HG03469 (cell line): ENCODE measurements around the gene CLDN6.

Experiments
- ATAC-seq: cut with Tn5 transposase; IDR thresholded peaks from one replicate; pipeline ENCODE4 v1.9.1; 2021; ENCODE audit warnings: mild to moderate bottlenecking, moderate library complexity, moderate number of reproducible peaks; ENCODE audit not compliant: unreplicated experiment

The CLDN6 gene

GRCh38 chr16:3029491-3030221, 11.7 kb upstream of the CLDN6 start:
- no peak for ATAC-seq

GRCh38 chr16:3028716-3029319, 10.8 kb upstream of the CLDN6 start:
- ATAC-seq: no peak

- ATAC-seq: no peak
Observed at GRCh38 chr16:3027983-3028715, 10.2 kb upstream of the CLDN6 start.

GRCh38 chr16:3027489-3027795, 9.5 kb upstream of the CLDN6 start:
- no peak for ATAC-seq

GRCh38 chr16:3026609-3027488, 8.9 kb upstream of the CLDN6 start:
- no peak for ATAC-seq

- no peak for ATAC-seq
Observed at GRCh38 chr16:3026003-3026378, 8.0 kb upstream of the CLDN6 start.

GRCh38 chr16:3025032-3026002, 7.3 kb upstream of the CLDN6 start:
- no peak for ATAC-seq

- peak; percentile 68 for ATAC-seq
Observed at GRCh38 chr16:3023669-3024478, 5.9 kb upstream of the CLDN6 start, which contains the start of the genes HCFC1R1 and THOC6. TSS of gene HCFC1R1 (minus strand) at chr16:3023942. CDS start at chr16:3023941, 1 bp downstream. TSS of gene THOC6 (plus strand) at chr16:3024035. CDS start at chr16:3024327, 292 bp downstream.

- ATAC-seq: no peak
Observed at GRCh38 chr16:3023415-3023668, 5.4 kb upstream of the CLDN6 start.

GRCh38 chr16:3022684-3023414, 4.9 kb upstream of the CLDN6 start:
- no peak for ATAC-seq

- no peak for ATAC-seq
Observed at GRCh38 chr16:3022208-3022683, 4.3 kb upstream of the CLDN6 start.

GRCh38 chr16:3021449-3022207, 3.6 kb upstream of the CLDN6 start:
- ATAC-seq: no peak

GRCh38 chr16:3020604-3021448, 2.8 kb upstream of the CLDN6 start:
- ATAC-seq: no peak

- ATAC-seq: no peak
Observed at GRCh38 chr16:3020247-3020603, 2.2 kb upstream of the CLDN6 start, which contains the start of gene TNFRSF12A. TSS of gene TNFRSF12A (plus strand) at chr16:3020368. CDS start at chr16:3020398, 30 bp downstream.

GRCh38 chr16:3019594-3020246, 1.7 kb upstream of the CLDN6 start:
- ATAC-seq: no peak

- no peak for ATAC-seq
Observed at GRCh38 chr16:3017344-3017743, 639 bp downstream of the CLDN6 start.
